Stomach (tissue), 9 donors: ENCODE data around the gene ANKLE1. TPM values are rescaled to one million over a fixed set of nuclear protein-coding genes. Genes with fewer than 3 reads are reported as not detected.
"Not testable (repeated sequence)": the region's sequence is repeated elsewhere in the genome, so short reads cannot be mapped to it uniquely, and the experiment has no call there.

ENCODE experiments used
- DNase-seq, 2 donors: peaks; one replicate each; pipeline versions ENCODE4 v3.0.0 to v3.0.0-alpha.2; 2013 to 2019
- H3K27ac ChIP-seq, 5 donors: fragments of 200-600 bp in 4 of 5; sonication (generic) in 4 of 5; one replicate each; pipeline ENCODE4 v1.5.1; 2013 to 2019; ENCODE audit warnings: mild to moderate bottlenecking in 1 of 5, moderate library complexity in 1 of 5
- H3K27me3 ChIP-seq, 3 donors: fragments of 200-600 bp; sonication (generic); one replicate each; pipeline ENCODE4 v1.5.1; 2017 to 2019; ENCODE audit warnings: mixed run types in 1 of 3
- H3K36me3 ChIP-seq, 4 donors: fragments of 200-600 bp; sonication (generic); 1 replicate in 3 of 4; 2 replicates in 1 of 4; pipeline ENCODE4 v1.5.1; 2016 to 2019
- H3K4me1 ChIP-seq, 4 donors: fragments of 200-600 bp; sonication (generic); one replicate each; pipeline ENCODE4 v1.5.1; 2016 to 2019
- H3K4me3 ChIP-seq, 4 donors: fragments of 200-600 bp; sonication (generic) in 3 of 4; one replicate each; pipeline ENCODE4 v1.5.1; 2016 to 2019; ENCODE audit warnings: mild to moderate bottlenecking in 1 of 4
- H3K9me3 ChIP-seq, 4 donors: fragments of 200-600 bp; sonication (generic); one replicate each; pipeline ENCODE4 v1.5.1; 2016 to 2019
- EP300 ChIP-seq: sonication (generic); formaldehyde crosslinking; IDR thresholded peaks from one replicate; pipeline ENCODE4 v1.6.1; 2017; ENCODE audit warnings: antibody characterized with exemption
- POLR2A ChIP-seq, 4 donors: fragments of 450-650 bp; IDR thresholded peaks; one replicate each; pipeline ENCODE4 v1.6.1; 2016; ENCODE audit warnings: antibody characterized with exemption in 4 of 4, control low read depth in 2 of 4, mild to moderate bottlenecking in 1 of 4, moderate library complexity in 1 of 4
- POLR2AphosphoS5 ChIP-seq, 3 donors: sonication (generic); formaldehyde crosslinking; IDR thresholded peaks; one replicate each; pipeline ENCODE4 v1.6.1; 2016; ENCODE audit warnings: antibody characterized with exemption in 3 of 3
- WGBS, 5 donors: extraction: QIAGEN DNeasy Blood & Tissue Kit in 3 of 5; methylation state at CpG; one replicate each; pipeline versions ENCODE4 v1.1.5 to v1.1.7; 2013 to 2018; 5-methylcytosine and 5-hydroxymethylcytosine counted together
- intact Hi-C: fragments of 100-400 bp; cut with DNase I; formaldehyde crosslinking; loops from one replicate; pipeline ENCODE4 v1.15.1; 2023; ENCODE audit warnings: low total_unique reads
- polyA plus RNA-seq, 3 donors: library from polyadenylated mRNA; stranded (reverse); fragments of 200-250 nt; gene quantifications; one replicate each; pipeline ENCODE4 v1.2.3, GENCODE V29; 2013
- total RNA-seq, 5 donors: library from RNA; depleted of rRNA; stranded (reverse); fragments of >200 nt; gene quantifications; one replicate each; pipeline versions ENCODE4 v1.1.0 to v1.2.3, GENCODE V29; 2014 to 2016
- TF ChIP-seq, protein P1 (sequence below), 7 experiments: fragments of 450-650 bp in 4 of 7; fragments of 200-600 bp in 3 of 7; sonication (generic) in 3 of 7; IDR thresholded peaks; one replicate each; pipeline ENCODE4 v1.5.1; 2016 to 2019; ENCODE audit warnings: antibody characterized with exemption in 7 of 7, control low read depth in 2 of 7, mild to moderate bottlenecking in 1 of 7
- donor health status: healthy with polysubstance abuse.
- donor health status: Bipolar disorder and iron deficiency.
- donor health status: healthy.

The ANKLE1 gene
- total and polyA plus RNA-seq, 8 donors, result 0.18 to 0.63 TPM; not detected in 6

DNA sequence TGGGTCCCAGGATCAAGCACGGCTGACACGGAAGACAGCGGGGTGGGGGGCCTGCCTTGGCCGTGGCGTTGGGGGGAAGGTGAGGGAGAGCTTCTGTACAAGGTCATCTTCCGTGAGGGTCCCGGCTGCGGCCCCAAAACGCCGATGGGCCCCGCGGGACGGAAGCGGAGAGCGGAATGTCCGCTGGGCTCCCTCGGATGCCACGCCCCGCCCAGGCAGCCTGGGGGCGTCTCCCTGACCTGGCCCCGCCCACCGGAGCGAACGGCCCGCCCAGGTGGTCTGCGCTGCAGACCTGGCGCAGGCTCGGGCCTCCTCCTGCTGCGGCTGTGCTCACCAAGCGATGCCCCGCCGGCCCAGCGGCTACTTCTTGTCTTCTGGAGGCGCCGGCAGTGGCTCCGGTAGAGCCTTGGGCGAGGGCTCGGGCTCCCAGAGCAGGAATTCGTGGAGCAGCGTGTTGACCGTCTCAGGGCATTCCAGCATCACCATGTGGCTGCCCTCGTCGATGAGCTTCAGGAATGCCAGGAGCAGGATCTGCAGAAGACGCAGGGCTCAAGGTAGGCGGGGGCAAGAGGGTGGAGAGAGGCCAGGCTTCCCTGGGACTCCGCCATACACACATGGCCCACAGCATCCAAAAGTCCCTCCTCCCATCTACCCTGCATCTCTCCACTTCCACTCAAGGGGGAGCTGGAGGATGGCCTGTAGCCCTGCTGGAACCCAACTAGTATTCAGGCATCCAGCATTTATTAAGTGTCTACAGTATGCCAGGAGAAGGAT, 10.8 kb downstream of the ANKLE1 start:
- no peak for TF ChIP-seq EP300
- TF ChIP-seq, protein P1, sequence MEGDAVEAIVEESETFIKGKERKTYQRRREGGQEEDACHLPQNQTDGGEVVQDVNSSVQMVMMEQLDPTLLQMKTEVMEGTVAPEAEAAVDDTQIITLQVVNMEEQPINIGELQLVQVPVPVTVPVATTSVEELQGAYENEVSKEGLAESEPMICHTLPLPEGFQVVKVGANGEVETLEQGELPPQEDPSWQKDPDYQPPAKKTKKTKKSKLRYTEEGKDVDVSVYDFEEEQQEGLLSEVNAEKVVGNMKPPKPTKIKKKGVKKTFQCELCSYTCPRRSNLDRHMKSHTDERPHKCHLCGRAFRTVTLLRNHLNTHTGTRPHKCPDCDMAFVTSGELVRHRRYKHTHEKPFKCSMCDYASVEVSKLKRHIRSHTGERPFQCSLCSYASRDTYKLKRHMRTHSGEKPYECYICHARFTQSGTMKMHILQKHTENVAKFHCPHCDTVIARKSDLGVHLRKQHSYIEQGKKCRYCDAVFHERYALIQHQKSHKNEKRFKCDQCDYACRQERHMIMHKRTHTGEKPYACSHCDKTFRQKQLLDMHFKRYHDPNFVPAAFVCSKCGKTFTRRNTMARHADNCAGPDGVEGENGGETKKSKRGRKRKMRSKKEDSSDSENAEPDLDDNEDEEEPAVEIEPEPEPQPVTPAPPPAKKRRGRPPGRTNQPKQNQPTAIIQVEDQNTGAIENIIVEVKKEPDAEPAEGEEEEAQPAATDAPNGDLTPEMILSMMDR (IDR thresholded peaks at IDR 0.05), result peak in 5 of 7 experiments; percentile 42 to 85 (median 59)
- no peak for TF ChIP-seq POLR2A (IDR thresholded peaks at IDR 0.05)
- peak in 1 of 3 donors; percentile 40 for TF ChIP-seq POLR2AphosphoS5 (IDR thresholded peaks at IDR 0.05)
- peak; percentile 76 to 92 for DNase-seq
- Histone ChIP-seq H3K9me3 (no peaks in the 10 kb centered on the region), H3K27ac (peak overlapping the region; percentile 47 to 81 (median 69)), H3K4me3 (peak overlapping the region; percentile 54 to 79 (median 62)), H3K4me1 (peaks cover 0 to 34% (median 23%) of the 10 kb centered on the region in 4 donors), H3K27me3 (peaks cover 0 to 7% (median 4%) of the 10 kb centered on the region in 3 donors), H3K36me3 (peaks cover 0 to 14% (median 7%) of the 10 kb centered on the region in 4 donors)
- intact Hi-C loops, result no loop called here
- WGBS, 5 donors, result 1 to 8% (median 2%) methylated on average over 25 to 46 of the region's 46 CpGs

DNA sequence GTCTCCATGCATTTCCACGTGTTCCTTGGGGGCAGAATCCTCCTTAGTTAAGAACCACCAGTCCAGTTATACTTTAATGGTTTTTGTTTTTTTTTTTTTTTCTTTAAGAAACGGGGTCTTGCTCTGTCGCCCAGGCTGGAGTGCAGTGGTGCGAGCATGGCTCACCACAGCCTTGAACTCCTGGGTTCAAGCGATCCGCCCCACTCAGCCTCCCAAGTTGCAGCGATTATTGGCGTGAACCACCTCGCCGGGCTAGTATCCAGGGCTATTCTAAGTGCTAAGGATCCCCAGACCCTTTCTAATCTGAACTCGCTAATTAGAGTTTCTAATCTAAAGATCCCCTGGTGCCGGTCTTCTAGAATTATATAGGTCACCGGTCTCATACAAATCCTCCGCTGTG, 11.9 kb downstream of the ANKLE1 start:
- TF ChIP-seq POLR2AphosphoS5 (IDR thresholded peaks at IDR 0.05) (no peak), EP300 (no peak), POLR2A (IDR thresholded peaks at IDR 0.05) (no peak)
- TF ChIP-seq, protein P1 (IDR thresholded peaks at IDR 0.05), result no peak
- Histone ChIP-seq H3K9me3 (peaks cover 0 to 5% (median 0%) of the 10 kb centered on the region in 4 donors), H3K27me3 (peaks cover 0 to 5% (median 2%) of the 10 kb centered on the region in 3 donors), H3K4me3 (no peak overlapping the region), H3K4me1 (peaks cover 0 to 34% (median 23%) of the 10 kb centered on the region in 4 donors), H3K27ac (peak overlapping the region in 1 of 5 donors; percentile 70), H3K36me3 (peaks cover 0 to 22% (median 11%) of the 10 kb centered on the region in 4 donors)
- WGBS, 5 donors, result 87 to 94% (median 89%) methylated on average over 14 of the region's 14 CpGs
- intact Hi-C loops, result no loop called here
- no peak for DNase-seq

DNA sequence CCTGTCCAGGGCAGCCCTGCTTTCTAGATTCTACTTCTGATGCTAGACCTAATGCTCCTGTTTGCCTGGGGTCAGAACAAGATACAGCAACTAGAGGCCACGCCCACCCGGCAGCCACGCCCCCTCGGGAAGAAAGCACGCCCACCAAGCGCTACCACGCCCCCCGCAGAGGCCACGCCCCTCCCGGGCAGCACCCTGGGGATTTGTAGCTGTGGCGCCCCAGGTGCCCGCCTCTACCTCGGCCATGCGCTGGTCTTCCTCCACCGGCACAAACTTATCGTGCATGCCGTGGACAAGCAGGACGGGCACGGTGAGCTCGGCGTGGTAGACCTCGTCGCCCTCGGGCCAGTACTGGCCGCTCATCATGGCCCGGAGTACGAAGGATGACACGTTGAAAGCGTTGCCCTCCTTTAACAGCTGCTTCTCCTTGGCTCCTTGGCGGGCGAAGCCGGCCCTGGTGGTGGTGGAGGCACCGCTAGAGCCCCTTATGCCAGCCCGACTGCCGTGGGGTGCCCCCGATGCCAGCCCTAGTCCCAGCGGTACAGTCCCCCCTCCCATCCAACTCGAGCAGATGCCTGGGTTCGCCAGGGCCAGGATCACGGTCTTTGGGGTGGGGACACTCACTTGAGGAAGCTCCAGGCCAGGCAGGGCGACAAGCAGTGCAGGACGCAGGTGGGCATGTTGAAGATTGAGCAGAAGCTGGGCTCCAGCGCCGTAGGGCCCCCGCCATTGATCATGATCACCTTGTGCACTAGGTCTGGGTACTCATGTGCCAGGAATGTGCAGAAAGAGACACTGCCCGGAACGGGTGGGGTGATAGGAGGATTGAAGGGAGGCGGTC, 12.6 kb downstream of the ANKLE1 start:
- Histone ChIP-seq H3K27ac (no peak overlapping the region), H3K9me3 (peaks cover 0 to 5% (median 0%) of the 10 kb centered on the region in 4 donors), H3K4me1 (peaks cover 0 to 30% (median 23%) of the 10 kb centered on the region in 4 donors), H3K4me3 (no peak overlapping the region), H3K27me3 (no peaks in the 10 kb centered on the region), H3K36me3 (peaks cover 0 to 26% (median 13%) of the 10 kb centered on the region in 4 donors)
- intact Hi-C loops, result no loop called here
- TF ChIP-seq, protein P1 (IDR thresholded peaks at IDR 0.05), result no peak
- TF ChIP-seq POLR2A (IDR thresholded peaks at IDR 0.05) (no peak), EP300 (no peak), POLR2AphosphoS5 (IDR thresholded peaks at IDR 0.05) (no peak)
- DNase-seq, result no peak
- WGBS, 5 donors, result 77 to 81% (median 80%) methylated on average over 41 to 48 of the region's 48 CpGs

DNA sequence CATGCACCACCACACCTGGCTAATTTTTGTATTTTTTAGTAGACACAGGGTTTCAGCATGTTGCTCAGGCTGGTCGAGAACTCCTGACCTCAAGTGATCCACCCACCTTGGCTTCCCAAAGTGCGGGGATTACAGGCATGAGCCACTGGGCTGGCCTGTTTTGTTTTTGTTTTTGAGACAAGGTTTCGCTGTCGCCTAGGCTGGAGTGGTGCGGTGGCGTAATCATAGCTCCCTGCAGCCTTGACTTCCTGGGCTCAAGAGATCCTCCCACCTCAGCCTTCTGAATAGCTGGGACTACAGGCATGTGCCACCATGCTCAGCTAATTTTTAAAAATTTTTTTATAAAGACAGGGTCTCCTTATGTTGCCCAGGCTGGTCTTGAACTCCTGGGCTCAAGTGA, 13.8 kb downstream of the ANKLE1 start:
- intact Hi-C loops, H3K27ac ChIP-seq, H3K4me3 ChIP-seq, DNase-seq, H3K9me3 ChIP-seq, H3K27me3 ChIP-seq: not testable (repeated sequence)
- Histone ChIP-seq H3K36me3 (peaks cover 0 to 34% (median 19%) of the 10 kb centered on the region in 4 donors), H3K4me1 (peaks cover 0 to 30% (median 21%) of the 10 kb centered on the region in 4 donors)
- 93 to 98% (median 96%) methylated on average over 6 of the region's 6 CpGs for WGBS, 5 donors
